Measurements from ENCODE around the gene NCK1.

NCK1 gene

GRCh38 chr3:136852180-136852579 is 9.8 kb upstream of the NCK1 start:
- TF ChIP-seq SPI1 (IDR thresholded peaks at IDR 0.05; ENCODE audit: borderline replicate concordance, low read depth) (no peak), POLR2AphosphoS5 (IDR thresholded peaks at IDR 0.05; ENCODE audit: low read depth) (no peak), REST (IDR thresholded peaks at IDR 0.05; ENCODE audit: insufficient replicate concordance, low read depth) (no peak)
- TF ChIP-seq, protein P1, sequence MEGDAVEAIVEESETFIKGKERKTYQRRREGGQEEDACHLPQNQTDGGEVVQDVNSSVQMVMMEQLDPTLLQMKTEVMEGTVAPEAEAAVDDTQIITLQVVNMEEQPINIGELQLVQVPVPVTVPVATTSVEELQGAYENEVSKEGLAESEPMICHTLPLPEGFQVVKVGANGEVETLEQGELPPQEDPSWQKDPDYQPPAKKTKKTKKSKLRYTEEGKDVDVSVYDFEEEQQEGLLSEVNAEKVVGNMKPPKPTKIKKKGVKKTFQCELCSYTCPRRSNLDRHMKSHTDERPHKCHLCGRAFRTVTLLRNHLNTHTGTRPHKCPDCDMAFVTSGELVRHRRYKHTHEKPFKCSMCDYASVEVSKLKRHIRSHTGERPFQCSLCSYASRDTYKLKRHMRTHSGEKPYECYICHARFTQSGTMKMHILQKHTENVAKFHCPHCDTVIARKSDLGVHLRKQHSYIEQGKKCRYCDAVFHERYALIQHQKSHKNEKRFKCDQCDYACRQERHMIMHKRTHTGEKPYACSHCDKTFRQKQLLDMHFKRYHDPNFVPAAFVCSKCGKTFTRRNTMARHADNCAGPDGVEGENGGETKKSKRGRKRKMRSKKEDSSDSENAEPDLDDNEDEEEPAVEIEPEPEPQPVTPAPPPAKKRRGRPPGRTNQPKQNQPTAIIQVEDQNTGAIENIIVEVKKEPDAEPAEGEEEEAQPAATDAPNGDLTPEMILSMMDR (IDR thresholded peaks at IDR 0.05; ENCODE audit: insufficient read depth, low read length), result no peak
- Histone ChIP-seq H3K4me3 (replicated peaks; ENCODE audit: insufficient read depth, low read length) (no peak overlapping the region), H3K27ac (replicated peaks) (no peak overlapping the region), H3K27me3 (ENCODE audit: insufficient read depth, poor library complexity, severe bottlenecking) (no peaks in the 10 kb centered on the region)
- DNase-seq (ENCODE audit: low read depth in 1 of 2, low spot score in 1 of 2), result no peak

DNA sequence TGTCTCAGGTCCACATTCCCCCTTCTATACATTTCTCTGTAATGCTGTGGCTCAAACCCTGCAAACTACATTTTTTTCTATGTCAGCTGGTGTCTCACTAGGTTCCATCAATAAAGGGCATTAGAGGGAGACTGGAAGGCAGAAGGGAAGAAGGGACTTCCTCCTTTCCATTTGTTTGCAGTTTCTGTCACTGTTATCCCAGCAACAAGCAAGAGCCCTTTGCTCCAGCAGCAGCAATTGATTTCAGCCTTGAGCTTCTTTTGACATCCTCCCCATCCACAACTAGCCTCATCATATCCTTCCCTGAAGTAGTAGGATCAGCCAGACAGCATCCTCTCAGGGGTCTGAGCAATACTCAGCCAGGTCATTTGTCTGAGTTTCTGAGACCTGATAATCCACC is 5.3 kb upstream of the NCK1 start:
- DNase-seq (ENCODE audit: low read depth in 1 of 2, low spot score in 1 of 2), result peak in 1 of 2 experiments; percentile 20

DNA sequence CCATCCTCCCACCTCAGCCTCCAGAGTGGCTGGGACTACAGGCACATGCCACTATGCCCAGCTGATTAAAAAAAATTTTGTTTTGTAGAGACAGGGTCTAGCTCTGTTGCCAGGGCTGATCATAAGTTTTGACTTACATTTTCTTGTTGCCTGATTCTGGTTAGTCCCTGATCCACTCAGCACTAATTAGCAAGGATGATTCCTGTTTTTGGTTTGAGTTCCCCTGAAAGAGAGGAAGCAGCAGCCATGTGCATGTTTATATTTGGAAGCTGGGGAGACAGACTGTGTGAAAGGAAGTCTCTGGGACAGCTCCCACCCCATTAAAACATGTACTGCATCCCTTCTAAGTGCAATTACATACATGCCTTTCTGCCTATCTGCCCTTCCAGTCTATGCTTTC is 3.6 kb upstream of the NCK1 start:
- DNase-seq (ENCODE audit: low read depth in 1 of 2, low spot score in 1 of 2), result peak in 1 of 2 experiments; percentile 20
- Histone ChIP-seq H3K27me3 (ENCODE audit: insufficient read depth, poor library complexity, severe bottlenecking) (no peaks in the 10 kb centered on the region), H3K27ac (replicated peaks) (no peak overlapping the region), H3K4me3 (replicated peaks; ENCODE audit: insufficient read depth, low read length) (no peak overlapping the region)
- TF ChIP-seq GABPA (IDR thresholded peaks at IDR 0.05; ENCODE audit: low read depth), result no peak
- TF ChIP-seq, protein P1 (IDR thresholded peaks at IDR 0.05; ENCODE audit: insufficient read depth, low read length), result no peak
- peak; percentile 41; the same call in 1 of the 2 replicates for TF ChIP-seq SPI1 (IDR thresholded peaks at IDR 0.05; ENCODE audit: borderline replicate concordance, low read depth)
- TF ChIP-seq POLR2AphosphoS5 (IDR thresholded peaks at IDR 0.05; ENCODE audit: low read depth), result no peak
- TF ChIP-seq REST (IDR thresholded peaks at IDR 0.05; ENCODE audit: insufficient replicate concordance, low read depth), result no peak

More for the DNA sequence above, 5.3 kb upstream of the NCK1 start:
- no peaks in the 10 kb centered on the region for H3K27me3 ChIP-seq (ENCODE audit: insufficient read depth, poor library complexity, severe bottlenecking)
- no peak overlapping the region for H3K4me3 ChIP-seq (replicated peaks; ENCODE audit: insufficient read depth, low read length)
- TF ChIP-seq REST (IDR thresholded peaks at IDR 0.05; ENCODE audit: insufficient replicate concordance, low read depth) (no peak), SPI1 (IDR thresholded peaks at IDR 0.05; ENCODE audit: borderline replicate concordance, low read depth) (peak; percentile 80)
- no peak overlapping the region for H3K27ac ChIP-seq (replicated peaks)

GRCh38 chr3:136860541-136860940 is 1.5 kb upstream of the NCK1 start:
- Histone ChIP-seq H3K4me3 (replicated peaks; ENCODE audit: insufficient read depth, low read length) (no peak overlapping the region), H3K27me3 (ENCODE audit: insufficient read depth, poor library complexity, severe bottlenecking) (no peaks in the 10 kb centered on the region), H3K27ac (replicated peaks) (no peak overlapping the region)
- DNase-seq (ENCODE audit: low read depth in 1 of 2, low spot score in 1 of 2), result no peak
- TF ChIP-seq GABPA (IDR thresholded peaks at IDR 0.05; ENCODE audit: low read depth), result no peak
- no peak for TF ChIP-seq SPI1 (IDR thresholded peaks at IDR 0.05; ENCODE audit: borderline replicate concordance, low read depth)
- TF ChIP-seq POLR2AphosphoS5 (IDR thresholded peaks at IDR 0.05; ENCODE audit: low read depth), result no peak
